ENCODE data around the gene SPOUT1. TPM values are rescaled to one million over a fixed set of nuclear protein-coding genes. Genes with fewer than 3 reads are reported as not detected.
"Not testable (repeated sequence)": the region's sequence is repeated elsewhere in the genome, so short reads cannot be mapped to it uniquely, and the experiment has no call there.

The SPOUT1 gene, protein sequence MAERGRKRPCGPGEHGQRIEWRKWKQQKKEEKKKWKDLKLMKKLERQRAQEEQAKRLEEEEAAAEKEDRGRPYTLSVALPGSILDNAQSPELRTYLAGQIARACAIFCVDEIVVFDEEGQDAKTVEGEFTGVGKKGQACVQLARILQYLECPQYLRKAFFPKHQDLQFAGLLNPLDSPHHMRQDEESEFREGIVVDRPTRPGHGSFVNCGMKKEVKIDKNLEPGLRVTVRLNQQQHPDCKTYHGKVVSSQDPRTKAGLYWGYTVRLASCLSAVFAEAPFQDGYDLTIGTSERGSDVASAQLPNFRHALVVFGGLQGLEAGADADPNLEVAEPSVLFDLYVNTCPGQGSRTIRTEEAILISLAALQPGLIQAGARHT
- total RNA-seq: 10 to 100 TPM; 14.0 to 29.2 (median 20.5) TPM

DNA sequence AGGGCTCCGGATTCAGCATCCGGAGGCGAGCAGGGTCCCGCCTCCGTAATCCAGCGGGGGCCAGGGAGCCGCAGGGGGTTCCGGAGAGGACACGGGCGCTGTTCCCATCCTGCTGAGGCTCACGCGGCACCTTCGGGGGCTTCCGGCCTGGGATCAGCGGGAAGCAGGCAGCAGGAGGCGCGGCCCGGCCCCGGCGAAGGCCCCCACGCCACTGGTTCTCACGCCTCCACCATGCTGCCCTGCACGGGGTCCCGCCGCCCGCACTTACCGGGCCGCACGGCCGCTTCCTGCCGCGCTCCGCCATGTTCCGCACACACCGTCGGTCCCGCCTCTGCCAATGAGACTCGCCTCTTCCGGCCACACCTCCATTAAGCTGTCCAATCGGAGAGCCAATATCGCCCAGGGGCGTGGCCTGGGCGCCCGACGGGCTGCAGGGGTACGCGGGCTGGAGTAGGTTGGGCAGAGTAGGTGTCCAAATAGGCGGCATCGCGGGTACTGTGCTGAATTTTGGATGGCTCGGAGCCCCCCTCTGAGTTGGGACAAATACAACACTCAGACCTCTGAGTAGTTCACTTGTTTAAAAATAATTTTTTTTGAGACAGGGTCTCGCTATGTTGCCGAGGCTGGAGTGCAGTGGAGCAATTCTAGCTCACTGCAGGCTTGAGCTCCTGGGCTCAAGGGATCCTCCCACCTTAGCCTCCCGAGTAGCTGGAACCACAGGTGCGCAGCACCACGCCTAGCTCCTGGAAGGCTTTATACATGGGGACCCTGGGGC lies at the start of gene SPOUT1:
TSS of gene SPOUT1 (minus strand) at position 318 of the 775 bp plus-strand sequence. CDS start at position 304, 14 bp downstream.
- H3K9me3 ChIP-seq: no peaks in the 10 kb centered on the region
- peaks cover 10 to 50% (median 17%) of the 10 kb centered on the region in 3 donors for H3K36me3 ChIP-seq
- H3K27ac ChIP-seq: peak within 1 kb of the TSS; percentile 76 to 93 (median 85)
- no peaks in the 10 kb centered on the region for H3K27me3 ChIP-seq
- intact Hi-C loops (cut with DNase I): no loop called here
- H3K4me3 ChIP-seq: peak within 1 kb of the TSS; percentile 57 to 98 (median 88)
- DNase-seq: peak; percentile 56
- TF ChIP-seq, protein P1, sequence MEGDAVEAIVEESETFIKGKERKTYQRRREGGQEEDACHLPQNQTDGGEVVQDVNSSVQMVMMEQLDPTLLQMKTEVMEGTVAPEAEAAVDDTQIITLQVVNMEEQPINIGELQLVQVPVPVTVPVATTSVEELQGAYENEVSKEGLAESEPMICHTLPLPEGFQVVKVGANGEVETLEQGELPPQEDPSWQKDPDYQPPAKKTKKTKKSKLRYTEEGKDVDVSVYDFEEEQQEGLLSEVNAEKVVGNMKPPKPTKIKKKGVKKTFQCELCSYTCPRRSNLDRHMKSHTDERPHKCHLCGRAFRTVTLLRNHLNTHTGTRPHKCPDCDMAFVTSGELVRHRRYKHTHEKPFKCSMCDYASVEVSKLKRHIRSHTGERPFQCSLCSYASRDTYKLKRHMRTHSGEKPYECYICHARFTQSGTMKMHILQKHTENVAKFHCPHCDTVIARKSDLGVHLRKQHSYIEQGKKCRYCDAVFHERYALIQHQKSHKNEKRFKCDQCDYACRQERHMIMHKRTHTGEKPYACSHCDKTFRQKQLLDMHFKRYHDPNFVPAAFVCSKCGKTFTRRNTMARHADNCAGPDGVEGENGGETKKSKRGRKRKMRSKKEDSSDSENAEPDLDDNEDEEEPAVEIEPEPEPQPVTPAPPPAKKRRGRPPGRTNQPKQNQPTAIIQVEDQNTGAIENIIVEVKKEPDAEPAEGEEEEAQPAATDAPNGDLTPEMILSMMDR (IDR thresholded peaks at IDR 0.05): no peak
- TF ChIP-seq POLR2A (IDR thresholded peaks at IDR 0.05): peak in 1 of 4 donors; percentile 67
- H3K4me1 ChIP-seq: peaks cover 13 to 24% (median 15%) of the 10 kb centered on the region in 3 donors
- WGBS, 2 donors: 0% methylated on average over 9 to 11 of the region's 56 CpGs

DNA sequence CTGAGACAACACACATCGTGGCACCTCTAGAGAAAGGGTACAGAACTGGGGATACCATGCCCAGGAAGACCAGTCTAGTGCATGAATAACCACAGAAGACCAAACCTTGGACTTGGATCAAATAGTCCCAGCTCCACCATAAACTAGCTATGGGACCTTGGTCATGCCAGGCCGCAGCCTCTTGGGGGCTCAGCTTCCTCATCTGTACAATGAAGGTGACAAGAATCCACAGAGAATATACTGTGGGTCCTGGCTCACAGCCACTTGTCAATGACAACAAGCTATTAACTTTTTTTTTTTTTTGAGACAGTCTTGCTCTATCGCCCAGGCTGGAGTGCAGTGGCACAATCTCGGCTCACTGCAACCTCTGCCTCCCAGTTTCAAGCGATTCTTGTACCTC lies 48.3 kb upstream of the SPOUT1 start:
- Histone ChIP-seq H3K4me1 (peaks cover 6 to 41% (median 14%) of the 10 kb centered on the region in 3 donors), H3K36me3 (no peaks in the 10 kb centered on the region), H3K27me3 (no peaks in the 10 kb centered on the region), H3K27ac (no peak overlapping the region), H3K9me3 (no peaks in the 10 kb centered on the region), H3K4me3 (no peak overlapping the region)
- TF ChIP-seq POLR2A (IDR thresholded peaks at IDR 0.05): no peak
- TF ChIP-seq, protein P1 (IDR thresholded peaks at IDR 0.05): no peak
- DNase-seq: no peak
- intact Hi-C loops (cut with DNase I): no loop called here
- WGBS, 2 donors: 83 to 87% methylated on average over 5 of the region's 5 CpGs

DNA sequence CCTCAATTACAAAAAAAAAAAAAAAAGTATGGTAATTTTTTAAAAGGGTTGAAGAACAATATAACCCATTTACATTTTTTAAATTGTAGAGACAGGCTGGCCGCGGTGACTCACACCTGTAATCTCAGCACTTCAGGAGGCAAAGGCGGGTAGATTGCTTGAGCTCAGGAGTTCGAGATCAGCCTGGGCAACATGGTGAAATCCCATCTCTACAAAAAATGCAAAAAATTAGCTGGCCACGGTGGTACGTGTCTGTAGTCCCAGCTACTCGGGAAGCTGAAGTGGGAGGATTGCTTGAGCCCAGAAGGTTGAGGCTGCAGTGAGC lies 41.3 kb upstream of the SPOUT1 start:
- H3K4me3 ChIP-seq; H3K27me3 ChIP-seq; intact Hi-C loops (cut with DNase I); H3K27ac ChIP-seq; H3K9me3 ChIP-seq; DNase-seq: not testable (repeated sequence)
- 84 to 90% methylated on average over 7 of the region's 7 CpGs for WGBS, 2 donors
- peaks cover 0 to 12% (median 0%) of the 10 kb centered on the region in 3 donors for H3K36me3 ChIP-seq
- peaks cover 0 to 11% (median 4%) of the 10 kb centered on the region in 3 donors for H3K4me1 ChIP-seq

DNA sequence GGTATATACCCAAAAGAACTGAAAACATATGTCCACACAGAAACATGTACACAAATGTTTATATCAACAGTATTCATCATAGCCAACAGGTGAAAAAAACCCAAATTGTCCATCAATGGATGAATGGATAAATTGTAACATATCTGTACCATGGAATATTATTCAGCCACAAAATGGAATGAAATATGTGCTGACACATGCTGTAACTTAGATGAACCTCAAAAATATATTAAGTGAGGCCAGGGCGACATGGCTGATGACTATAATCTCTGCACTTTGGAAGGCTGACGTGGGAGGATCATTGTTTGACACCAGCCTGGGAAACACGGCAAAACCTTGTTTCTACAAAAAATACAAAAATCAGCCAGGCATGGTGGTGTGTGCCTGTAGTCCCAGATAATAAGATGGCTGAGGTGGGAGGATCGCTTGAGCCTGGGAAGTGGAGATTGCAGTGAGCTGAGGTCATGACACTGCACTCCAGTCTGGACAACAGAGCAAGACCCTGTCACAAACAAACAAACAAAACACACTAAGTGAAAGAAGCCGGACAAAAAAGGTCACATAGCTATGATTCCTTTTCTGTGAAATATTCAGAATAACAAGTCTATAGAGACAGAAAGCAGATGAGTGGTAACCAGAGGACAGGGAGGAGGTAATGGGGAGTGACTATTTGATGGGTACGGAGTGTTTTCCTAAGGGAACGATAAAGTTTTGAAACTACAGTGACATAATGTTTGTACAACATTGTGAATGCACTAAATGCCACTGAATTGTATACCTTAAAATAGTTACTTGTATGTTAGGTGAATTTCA lies 40.7 kb upstream of the SPOUT1 start:
- TF ChIP-seq, protein P1 (IDR thresholded peaks at IDR 0.05): no peak
- TF ChIP-seq POLR2A (IDR thresholded peaks at IDR 0.05): no peak
- Histone ChIP-seq H3K4me1 (peaks cover 0 to 11% (median 4%) of the 10 kb centered on the region in 3 donors), H3K9me3 (no peaks in the 10 kb centered on the region), H3K27me3 (no peaks in the 10 kb centered on the region), H3K4me3 (no peak overlapping the region), H3K36me3 (peaks cover 0 to 12% (median 0%) of the 10 kb centered on the region in 3 donors), H3K27ac (no peak overlapping the region)
- no peak for DNase-seq
- 87 to 89% methylated on average over 7 of the region's 7 CpGs for WGBS, 2 donors
- intact Hi-C loops (cut with DNase I): no loop called here

DNA sequence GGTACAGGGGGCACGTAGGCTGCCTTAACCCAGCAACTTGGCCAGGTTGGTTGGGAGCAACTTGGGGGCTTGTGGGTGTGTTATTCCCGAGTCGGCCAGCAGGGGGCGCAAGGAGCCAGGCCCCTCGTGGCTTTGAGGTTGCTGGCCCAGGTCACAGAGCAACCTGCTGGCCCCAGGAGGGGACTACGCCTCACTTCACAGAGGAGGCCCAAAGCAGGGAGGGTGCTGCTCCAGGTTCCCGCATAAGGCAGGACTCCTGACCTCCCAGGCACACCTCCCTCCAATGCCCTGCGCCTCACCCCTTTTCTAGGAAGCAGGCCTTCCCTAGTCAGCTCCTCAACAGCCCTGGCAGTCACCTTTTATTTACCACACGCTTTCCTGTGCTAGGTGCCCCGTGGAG lies 34.1 kb upstream of the SPOUT1 start:
- Histone ChIP-seq H3K4me3 (no peak overlapping the region), H3K27me3 (no peaks in the 10 kb centered on the region), H3K4me1 (peaks cover 6 to 52% (median 28%) of the 10 kb centered on the region in 3 donors), H3K27ac (peak overlapping the region; percentile 14 to 81 (median 44)), H3K36me3 (no peaks in the 10 kb centered on the region), H3K9me3 (no peaks in the 10 kb centered on the region)
- intact Hi-C loops (cut with DNase I): loop anchor here (5.0 kb wide), 1 partner anchor 64 kb away; no protein-coding TSS in a partner anchor
- no peak for DNase-seq
- TF ChIP-seq, protein P1 (IDR thresholded peaks at IDR 0.05): peak; percentile 93 to 99 (median 97)
- no peak for TF ChIP-seq POLR2A (IDR thresholded peaks at IDR 0.05)
- 0 to 21% methylated on average over 2 to 10 of the region's 10 CpGs for WGBS, 2 donors
